Epithelial cell of esophagus (primary cell): Measurements from ENCODE around the gene CBFA2T3.

ENCODE experiments used
- DNase-seq: peaks from one replicate; pipeline ENCODE4 v3.0.0; 2010; ENCODE audit warnings: low read depth
- H3K4me3 ChIP-seq: 2 replicates; pipeline ENCODE4 v1.5.1; 2011; ENCODE audit warnings: mild to moderate bottlenecking, low read length, control low read depth
- TF ChIP-seq, protein P1 (sequence below): IDR thresholded peaks from 2 replicates; pipeline ENCODE4 v1.5.1; 2011; ENCODE audit warnings: low read depth, mild to moderate bottlenecking, low read length, control low read depth, inconsistent platforms; ENCODE audit not compliant: insufficient read depth; ENCODE audit errors: missing control alignments

Gene CBFA2T3

DNA sequence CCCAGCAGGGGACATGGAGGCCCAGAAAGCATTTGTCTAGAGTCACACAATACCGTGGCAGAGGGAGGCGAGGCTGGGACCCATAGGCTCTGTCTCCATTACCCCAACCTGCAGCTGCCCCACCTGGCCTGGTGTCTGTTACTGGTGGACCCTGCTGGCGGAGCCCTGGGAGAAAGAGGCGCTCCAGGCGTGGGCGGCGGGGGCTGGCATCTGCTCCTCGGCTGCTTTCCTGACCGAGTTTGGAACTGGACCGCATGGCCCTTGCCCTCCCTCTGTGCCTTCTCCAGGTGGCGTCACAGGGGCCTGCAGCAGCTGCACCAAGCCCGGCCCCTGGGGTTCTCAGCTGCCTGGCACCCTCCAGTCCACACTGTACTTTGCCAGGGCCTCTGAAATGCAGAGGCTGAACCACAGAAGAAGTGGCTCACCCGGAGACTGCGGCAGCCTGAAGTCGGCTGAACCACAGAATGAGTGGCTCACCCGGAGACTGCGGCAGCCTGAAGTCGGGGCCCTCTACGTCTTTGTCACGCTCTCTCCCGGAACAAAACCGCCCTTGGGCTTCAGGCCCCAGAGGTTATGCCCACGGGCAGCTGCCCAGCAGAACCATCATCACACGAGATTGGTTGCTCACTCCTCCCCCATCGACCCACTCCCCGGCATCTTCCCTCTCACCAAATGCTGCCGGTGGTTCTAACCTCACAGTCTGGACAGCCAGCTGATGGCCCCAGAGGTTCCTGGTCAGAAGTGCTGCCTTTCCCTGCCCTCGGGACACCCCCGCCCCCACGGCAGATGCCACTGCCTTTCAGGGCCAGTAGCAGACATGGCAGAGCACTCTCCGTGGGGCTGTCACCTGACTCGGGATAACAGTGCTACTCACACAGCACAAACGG, 20.2 kb downstream of the CBFA2T3 start:
- DNase-seq, result no peak
- H3K4me3 ChIP-seq, result no peak overlapping the region
- TF ChIP-seq, protein P1, sequence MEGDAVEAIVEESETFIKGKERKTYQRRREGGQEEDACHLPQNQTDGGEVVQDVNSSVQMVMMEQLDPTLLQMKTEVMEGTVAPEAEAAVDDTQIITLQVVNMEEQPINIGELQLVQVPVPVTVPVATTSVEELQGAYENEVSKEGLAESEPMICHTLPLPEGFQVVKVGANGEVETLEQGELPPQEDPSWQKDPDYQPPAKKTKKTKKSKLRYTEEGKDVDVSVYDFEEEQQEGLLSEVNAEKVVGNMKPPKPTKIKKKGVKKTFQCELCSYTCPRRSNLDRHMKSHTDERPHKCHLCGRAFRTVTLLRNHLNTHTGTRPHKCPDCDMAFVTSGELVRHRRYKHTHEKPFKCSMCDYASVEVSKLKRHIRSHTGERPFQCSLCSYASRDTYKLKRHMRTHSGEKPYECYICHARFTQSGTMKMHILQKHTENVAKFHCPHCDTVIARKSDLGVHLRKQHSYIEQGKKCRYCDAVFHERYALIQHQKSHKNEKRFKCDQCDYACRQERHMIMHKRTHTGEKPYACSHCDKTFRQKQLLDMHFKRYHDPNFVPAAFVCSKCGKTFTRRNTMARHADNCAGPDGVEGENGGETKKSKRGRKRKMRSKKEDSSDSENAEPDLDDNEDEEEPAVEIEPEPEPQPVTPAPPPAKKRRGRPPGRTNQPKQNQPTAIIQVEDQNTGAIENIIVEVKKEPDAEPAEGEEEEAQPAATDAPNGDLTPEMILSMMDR, result no peak

DNA sequence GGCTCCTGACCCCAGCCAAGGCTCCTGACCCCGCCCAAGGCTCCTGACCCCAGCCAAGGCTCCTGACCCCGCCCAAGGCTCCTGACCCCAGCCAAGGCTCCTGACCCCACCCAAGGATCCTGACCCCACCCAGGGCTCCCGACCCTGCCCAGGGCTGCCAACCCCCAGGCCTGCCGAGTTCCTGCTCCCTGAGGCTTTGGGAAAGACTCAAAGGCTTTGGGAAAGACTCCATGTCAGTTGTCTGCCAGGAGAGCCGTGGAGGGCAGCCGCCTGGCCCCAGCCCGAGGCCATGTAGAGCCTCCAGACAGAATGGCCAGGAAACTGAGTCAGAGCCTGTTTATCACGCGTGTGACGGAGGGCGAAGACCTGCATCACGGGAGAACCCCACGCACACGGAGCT, 21.1 kb downstream of the CBFA2T3 start:
- TF ChIP-seq, protein P1, result no peak
- no peak for DNase-seq
- H3K4me3 ChIP-seq, result no peak overlapping the region

DNA sequence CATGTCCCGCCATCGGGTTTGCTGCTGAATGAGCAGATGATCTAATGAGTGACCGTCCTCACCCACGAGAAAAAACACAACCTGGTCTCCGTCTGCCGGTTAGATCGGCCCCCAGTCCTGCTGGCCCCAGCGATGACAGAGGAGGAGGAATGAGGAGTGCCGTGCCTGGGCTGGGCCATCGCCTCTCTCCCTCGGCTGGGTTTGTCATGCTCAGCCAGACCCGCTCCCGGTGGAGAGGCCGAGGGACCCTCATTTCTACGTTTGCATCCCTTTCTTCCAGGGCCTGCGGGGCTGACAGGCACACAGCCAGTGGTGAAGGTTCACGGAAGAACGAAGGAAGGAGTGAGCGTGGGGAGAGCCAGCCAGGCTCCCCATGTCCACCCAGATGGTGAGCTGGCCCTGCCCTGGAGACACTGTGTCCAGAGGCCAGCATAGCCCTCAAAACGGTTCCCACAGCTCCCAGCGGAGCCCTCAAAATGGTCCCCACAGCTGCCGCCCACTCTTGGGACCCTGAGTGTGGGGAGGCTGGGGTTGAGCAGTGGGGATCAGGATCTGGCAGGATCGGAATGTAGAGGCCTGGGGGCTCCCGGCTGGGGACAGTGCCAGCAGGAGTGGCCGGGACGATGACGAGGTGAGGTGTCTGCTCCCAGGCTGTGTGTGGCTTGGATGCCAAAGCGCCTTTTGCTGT, 23.9 kb downstream of the CBFA2T3 start:
- TF ChIP-seq, protein P1, result no peak
- DNase-seq, result no peak
- no peak overlapping the region for H3K4me3 ChIP-seq

DNA sequence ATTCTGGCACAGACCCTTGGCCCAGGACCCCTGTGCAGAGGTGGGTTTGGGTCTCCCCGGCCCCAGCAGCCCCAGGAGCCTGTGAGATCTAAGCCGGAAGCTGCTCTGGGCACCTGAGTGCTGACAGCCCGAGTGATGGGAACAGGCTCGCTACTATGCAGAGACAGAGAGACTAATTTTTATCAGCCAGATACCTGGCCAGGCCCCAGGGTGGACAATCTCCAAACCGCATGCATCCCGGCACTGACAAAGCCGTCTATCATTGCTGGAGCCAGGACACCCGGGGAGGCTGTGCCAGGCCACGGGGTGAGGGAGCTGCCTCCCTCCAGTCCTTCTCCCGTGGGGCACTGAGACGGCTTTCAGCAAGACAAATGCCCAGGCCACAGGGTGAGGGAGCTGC, 25.0 kb downstream of the CBFA2T3 start:
- TF ChIP-seq, protein P1, result no peak
- no peak overlapping the region for H3K4me3 ChIP-seq
- no peak for DNase-seq

DNA sequence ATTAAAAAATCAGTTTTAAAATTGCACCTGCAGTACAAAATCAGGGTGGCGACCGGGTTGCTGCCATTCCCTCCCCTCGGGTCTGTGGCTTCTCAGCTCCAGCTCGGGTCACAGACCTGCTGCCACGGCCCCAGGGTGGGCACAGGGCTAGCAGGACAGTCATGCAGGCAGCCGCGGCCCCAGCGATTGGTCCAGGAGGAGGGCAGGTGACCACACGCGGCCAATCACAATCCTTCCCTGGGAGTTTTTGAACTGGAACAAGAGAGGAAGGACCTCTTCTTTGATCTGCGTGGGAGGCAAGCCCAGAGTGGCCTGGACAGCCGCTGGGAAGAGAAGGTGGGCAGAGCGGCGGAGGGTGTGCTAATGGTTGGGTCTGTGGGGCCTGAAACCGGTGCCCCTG, 25.5 kb downstream of the CBFA2T3 start:
- DNase-seq, result no peak
- TF ChIP-seq, protein P1, result no peak
- no peak overlapping the region for H3K4me3 ChIP-seq

DNA sequence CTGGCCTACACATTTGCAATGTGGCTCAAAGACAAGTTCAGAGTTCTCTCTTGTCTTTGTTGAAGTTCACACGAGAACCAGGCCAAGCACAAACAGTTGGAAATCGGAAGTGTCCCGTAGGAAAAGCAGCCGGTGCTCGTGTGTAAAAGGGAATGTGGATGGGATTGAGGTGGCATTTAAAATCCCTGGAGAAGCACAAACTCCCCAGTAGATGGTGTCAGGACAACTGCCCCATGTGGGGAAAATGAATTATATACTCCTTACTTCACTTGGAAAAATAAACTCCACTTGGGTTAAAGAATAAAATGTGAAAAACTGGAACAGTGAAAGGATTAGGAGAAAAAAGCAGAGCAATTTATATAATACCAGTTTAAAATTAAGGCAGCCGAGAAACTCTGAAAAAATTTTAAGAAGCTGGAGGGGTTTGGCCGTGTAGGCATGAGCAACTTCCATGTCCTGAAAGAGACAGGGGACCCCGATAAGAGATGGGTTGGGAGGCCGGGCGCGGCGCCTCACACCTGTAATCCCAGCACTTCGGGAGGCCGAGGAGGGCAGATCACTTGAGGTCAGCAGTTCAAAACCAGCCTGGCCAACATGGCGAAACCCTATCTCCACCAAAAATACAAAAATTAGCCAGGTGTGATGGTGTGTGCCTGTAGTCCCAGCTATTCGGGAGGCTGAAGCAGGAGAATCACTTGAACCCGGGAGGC, 28.1 kb downstream of the CBFA2T3 start:
- TF ChIP-seq, protein P1, result no peak
- no peak overlapping the region for H3K4me3 ChIP-seq
- DNase-seq, result no peak
